CD4-positive, alpha-beta T cell treated with Interferon alpha-2 for 1 hour (primary cell): Measurements from ENCODE around the gene TNS3.

Experiments used
- DNase-seq, 2 donors: peaks; one replicate each; pipeline ENCODE4 v3.0.0-alpha.2; 2020 to 2022

The TNS3 gene

DNA sequence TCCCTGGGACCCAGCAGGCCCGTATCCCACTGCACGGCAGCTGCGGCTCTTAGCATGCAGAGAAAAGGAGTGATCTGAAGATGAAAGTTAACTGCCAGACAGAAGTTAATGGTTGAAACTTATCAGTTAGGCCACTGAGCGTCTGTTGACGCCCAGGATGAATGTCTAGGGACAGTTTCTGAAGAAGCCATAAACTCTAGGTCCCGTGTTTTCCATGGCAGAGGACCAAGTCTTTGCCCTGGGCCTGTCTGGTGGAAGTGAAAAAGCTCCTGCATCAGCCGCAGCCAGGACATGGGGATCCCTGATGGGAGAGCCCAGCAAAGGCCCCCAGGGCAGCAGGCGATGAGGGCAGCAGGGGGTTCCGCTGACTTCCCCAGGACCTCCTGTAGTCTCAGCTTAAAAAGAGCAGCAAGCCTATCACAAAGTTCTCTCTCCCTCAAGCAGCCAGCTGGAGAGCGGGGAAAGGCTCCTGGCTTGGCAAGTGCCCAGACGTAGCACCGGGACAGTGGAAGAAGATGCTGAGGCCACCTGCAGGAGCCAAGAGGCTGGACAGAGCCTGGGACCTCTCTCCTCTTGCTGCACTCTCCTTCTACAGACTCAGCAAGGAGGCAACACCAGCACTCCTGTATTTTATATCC is 79.6 kb downstream of the TNS3 start:
- no peak for DNase-seq

DNA sequence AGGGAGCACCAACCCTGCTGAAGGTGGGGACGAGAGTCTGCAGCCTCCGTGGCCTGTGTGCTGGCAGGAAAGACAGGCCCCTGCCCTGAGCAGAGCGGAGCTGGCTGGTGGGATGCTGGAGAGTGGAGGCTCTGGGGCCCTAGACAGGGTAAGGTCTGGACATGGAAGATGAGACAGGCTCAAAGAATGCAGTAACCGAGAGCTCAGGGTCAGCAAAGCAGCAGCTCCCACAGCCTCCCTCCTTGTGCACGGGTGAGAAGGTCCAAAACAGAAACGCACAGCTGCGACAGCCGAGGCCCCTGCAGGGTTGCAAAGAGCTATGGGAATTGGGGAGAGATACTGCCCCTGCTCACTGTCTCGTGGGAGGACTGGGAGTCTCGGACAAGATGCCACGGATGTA is 80.5 kb downstream of the TNS3 start:
- no peak for DNase-seq

DNA sequence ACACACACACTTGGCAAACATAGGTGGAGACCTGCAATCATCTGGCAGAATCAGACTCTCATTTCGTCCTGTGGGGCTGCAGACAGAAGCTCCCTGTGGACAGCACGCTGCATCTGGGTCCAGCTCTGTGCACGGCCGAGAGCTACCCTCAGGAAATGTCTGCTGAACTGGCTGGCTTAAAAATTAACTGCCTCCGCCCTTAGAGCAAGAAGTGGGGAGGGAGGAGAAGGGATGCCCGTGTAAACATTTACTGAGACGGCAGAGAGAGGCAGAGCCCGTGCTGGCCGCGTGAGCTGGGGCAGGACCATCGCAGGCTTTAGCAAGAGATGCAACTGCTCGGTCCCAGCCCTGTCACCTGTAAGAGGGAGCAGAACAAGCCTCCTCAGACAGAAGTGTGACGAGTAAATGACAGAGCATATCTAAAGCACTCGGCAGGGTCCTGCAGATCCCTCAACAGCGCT is 81.8 kb downstream of the TNS3 start:
- no peak for DNase-seq

DNA sequence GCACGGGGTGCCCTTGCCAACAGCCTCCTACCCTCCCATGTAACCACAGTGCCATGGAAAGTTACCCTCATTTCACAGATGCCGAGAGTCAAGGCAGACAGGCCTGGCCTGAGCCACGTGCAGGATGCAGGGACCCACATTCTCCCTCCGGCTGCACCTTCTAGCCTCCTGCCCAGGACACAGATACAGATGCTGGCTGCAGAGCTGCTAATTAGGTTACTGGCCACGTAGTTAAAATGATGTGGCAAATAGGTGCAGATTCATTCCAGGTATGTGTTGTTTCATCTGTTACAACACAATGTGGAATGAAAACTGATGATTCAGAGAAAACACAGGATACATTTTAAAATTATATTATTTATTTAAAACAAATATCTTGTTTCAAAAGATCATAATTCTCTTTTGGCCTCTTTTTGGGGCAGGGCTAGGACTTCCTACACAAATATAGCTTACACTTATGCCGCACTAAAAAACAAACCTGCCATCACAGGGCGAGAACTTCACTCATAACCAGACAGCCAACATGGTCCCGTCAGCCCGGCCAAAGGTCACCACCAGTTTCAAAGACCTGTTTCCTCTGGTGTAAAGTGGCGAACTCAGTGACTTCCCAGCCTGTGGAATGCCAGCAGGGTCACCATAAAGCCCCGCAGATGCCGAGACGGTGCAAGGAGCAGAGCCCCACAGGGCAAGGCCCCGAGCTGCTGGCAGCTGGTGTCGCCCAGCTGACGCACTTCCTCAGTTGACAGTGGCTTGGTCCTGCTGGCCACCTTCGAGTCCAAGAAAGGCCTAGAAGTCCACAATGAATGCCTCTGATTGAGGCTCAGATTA is 83.5 kb downstream of the TNS3 start:
- DNase-seq, result no peak

DNA sequence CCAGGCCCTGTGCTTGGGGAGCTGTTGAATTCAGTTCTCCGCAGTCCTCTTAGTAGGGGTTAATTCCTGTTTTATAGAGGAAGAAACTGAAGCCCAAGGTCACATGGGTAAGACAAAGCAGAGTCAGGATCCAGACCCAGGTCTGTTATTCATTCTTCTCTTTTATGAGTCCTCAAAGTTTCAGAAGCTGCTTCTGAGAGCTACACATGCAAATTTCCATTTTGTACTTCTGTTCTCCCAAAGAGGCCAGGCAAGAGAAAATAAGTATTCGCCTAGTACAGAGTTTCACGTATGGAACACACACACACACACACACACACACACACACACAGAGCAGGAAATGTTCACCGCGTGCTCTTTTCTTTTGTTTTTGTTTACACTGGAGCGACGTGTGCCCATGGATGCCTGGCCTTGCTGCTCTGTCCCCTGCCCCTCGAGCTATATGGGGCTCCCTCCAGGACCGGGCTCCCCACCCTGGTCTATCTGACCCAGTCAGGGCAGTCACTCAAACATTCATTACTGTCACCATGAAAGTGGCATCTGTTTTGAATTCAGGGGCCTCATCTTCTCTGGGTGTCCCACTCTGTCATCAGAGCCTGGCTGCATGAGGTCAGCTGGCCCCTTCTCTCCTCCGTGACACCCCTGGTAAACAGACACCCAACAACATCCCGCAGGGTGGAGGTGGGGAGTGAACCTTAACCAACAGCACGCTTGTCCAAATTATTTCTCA is 84.4 kb downstream of the TNS3 start:
- no peak for DNase-seq

DNA sequence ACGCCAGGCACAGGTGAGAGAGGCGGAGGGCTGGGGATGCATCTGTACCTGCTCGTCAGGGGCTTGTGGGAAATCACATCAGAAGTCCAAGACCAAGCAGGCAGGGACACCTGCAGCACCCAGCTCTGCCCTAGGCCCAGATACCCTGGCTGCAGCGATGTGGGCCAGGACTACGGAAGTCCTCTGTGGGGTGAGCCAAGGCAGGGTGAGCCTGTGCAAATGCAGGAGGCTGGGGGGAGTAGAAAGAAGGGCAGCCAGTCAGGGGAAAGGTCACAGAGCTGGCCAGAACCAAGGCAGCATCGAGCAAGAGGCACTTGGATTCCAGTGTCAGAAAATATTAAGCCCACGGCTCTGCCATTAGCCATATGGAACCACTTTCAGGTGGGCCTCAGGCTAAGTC is 85.2 kb downstream of the TNS3 start:
- no peak for DNase-seq

DNA sequence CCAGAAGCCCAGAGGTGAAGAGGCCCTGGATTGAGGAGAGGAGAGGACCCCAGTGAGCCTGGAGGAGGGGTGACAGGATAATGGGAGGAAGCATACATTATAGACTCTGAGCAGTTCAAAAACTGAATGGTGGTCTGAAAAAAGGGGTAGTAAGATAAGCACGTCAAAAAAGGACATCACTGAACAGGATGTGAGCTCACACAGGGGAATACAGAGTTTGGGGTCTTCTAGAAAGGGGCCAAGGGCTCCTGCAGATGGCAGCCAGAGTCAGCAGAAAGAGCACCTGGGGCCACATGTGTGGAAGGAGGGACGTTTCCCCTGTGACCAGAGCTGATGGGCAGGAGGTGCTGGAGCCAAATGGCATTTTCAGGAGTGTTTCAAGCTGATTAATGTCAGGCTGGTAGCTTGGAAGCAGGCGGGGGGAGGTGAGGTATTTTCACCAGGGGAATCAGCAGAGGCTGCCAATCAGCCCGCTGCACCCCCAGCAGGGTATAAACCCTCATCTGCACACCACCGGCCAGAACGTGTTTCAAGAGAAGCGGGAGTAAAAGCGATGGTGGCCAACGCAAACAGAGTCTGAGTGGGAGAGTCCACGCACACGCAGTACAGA is 85.8 kb downstream of the TNS3 start:
- no peak for DNase-seq

DNA sequence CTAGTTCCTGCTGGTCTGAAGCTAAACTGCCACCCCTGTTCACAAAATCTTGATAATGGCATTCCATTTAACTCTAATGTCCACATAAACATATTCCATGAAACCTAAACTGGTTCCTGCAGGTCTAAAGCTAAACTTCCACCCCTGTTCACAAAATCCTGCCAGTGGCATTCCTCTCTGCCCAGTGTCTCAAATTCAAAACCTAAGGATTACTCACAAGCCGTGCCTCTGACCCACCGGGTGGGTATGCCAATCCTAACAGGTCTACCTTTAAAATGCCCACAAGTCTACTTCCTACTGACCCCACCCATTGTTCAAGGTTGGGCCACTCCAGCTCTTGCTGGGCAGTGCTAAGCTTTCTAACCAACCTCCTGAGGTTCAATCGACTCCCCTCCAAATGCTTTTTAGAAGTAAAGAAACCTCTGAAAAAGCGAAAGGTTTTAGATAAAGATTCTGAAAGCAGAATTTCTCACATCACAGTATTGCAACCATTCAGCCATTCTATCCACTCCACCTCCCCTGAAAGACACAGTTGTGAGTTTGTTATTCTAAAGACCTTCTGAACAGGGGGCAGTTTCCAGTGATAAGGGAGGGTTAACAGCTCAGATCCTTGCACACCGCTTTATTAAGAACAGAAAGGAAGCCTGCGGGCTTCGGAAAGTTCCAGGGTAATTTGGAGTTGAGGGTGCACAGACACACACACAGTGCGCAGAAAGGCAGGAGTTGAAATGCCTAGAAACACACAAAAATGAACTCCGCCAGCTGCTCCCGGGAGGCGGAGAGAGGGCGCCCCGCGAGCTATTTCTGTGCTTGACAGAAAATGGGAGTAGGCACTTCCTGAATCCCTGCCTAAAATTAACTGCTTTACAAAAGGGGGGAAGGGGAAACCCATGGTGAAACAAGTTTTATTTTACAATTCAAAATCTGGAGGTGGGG is 87.7 kb downstream of the TNS3 start:
- no peak for DNase-seq

DNA sequence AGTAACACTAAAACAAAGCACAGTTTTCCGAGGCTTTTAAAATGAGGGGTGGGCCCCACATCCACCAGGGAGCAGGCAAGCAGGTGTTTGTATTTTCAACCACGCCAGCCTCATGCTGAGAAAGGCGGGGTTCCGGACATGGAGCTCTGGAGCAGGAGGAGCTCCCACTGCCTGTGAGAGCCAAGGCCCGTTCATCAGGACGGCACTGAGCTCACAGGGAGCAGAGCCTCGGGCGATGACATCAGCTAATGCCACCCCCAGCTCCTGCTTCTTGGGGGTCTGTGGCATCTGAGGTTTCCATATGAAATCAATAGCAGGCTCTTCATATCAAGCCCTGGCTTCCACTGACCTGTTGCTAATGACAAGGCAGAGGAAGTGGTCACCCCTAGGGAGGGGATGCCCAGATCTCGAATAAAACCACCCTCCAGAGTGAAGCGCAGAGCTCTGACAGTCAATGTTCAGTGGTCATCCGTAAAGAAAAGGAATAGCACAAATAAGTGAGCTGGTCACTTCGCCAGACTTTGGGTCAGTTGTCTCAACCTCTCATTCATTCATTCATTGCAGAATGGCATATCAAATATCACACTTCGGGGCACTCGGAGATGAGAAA is 89.1 kb downstream of the TNS3 start:
- DNase-seq, result no peak

DNA sequence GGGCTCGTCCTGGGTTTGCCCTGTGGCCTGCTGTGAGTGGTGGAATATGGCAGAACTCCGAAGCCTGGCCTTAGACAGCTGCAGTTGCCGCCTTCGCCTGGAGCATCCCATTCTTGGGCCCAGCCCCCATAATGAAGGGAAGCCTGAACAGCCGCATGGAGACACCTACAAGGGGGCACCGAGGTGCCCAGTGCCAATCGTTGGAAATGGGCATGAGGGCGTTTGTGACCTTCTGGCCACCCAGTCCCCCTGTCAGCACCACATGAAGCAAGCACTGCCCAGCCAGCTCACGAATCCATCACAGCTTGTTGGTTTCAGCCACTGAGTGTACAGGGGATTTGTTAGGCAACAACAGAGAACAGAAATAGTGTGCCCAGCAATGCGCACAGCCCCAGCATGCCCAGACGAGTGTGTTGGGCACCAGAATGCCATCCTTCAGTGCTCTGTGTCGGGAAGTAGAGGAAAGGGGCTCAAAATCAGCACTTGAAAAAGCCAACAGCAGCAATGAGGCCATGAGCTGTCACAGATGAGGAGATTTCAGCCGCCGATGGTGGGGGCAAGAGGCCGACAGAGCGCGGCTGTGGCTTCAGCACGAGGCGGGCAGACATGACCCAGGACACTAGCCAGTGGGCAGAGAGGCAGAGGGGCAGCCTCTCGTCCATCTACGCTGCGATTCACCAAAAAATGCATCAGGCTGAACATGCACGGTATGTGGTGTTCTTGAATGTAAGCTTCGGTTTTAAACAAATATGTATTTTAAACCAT is 91.2 kb downstream of the TNS3 start:
- DNase-seq, result no peak

DNA sequence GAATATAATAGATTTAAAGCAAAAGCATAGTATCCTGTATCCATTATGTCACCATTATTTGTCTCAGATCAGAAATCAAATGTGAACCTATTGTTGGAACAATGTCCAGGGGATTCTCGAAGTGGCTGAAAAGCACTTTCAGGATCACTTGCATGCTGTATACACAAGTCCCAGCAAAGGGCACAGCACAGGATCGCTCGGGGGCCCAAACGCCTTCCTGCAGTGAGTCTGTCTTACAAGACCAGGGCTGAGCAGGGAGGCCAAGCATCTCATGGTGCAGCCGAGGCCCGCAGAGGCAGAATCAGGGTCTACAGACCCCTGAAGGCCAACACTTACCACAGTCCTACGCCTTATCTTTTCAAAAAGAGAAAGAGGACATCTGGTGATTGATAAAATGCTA is 92.3 kb downstream of the TNS3 start:
- no peak for DNase-seq

DNA sequence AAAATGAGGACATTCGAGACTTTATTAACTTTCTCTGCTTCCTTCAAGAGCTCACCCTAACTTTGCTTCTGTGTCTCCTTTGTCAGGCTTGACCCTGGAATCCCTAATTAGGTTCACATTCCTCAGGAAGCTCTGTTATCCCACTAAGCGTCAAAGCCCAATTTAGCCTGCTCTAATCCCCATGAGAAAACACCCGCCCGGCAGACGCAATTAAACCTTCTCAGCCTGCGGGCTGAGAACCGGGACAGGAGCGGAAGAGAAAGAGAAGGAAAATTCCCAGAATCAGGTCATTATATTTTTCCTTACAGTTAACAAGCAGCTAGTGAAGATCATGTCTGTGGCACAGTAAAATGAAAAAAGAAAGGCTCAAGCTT is 93.0 kb downstream of the TNS3 start:
- no peak for DNase-seq

DNA sequence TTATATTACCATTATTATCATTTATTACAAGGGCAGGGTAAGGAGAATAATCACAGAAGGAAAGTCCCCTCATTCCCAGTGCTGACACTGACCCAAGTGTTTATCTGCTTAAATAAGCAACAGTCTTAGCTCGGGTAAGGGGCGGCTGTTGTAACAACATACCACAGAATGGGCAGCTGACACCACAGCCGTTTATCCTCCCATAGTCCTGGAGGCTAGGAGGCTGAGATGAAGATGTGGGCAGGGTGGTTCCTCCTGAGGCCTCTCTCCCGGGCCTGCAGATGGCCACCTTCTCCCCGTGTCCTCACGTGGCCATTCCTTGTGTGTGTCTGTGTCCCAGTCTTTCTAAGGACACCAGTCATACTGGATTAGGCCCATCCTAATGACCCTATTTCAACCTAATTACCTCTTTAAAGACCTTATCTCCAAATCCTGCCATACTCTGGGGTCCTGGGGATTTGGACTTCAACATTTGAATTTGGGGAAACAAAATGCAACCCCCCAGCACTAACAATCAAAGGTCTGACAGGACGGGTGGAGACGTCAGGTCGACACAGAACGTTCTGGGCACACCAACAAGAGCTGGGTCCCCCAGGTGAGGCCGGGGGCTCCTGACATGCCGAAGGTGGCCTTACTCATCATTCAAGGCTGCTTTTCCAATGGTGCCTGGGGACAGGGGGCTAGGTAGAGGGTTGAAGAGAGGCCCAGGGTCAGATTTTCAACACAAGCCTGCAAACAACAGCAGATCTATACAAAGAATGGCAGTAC is 93.5 kb downstream of the TNS3 start:
- no peak for DNase-seq

DNA sequence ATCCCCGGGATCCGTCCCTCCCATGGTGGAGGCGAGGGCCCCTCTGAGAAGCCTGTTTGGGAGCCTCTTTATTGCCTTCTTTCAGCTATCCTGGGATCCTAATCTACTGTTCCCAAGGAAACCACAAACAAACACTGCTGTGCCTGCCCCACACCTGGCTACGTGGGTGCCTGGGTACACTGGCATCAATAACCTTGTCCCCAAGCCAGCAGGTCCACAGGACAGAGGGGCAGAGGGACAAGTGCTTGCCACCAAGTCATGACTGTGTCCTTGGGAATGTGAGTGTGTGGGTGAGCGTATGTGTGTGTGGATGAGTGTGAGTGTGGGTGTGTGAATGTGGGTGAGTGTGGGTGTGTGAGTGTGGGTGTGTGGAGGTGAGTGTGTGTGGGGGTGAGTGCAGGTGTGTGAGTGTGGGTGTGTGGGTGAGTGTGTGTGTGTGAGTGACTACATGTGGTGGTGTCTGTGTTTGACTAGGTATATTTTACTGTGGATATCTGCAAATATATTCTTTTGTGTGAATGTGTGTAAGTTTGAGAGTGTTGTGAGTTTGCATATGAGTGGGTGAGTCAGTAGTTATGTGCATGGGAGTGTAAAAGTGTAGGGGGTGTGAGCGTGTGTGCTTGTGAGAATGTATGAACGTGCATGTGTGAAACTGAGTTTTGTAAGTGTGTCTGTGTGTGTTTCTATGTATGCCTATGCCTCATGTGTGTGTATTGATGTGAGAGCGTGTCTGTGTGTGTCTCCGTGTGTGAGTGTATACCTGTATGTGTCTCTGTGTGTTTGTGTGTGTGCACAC is 96.1 kb downstream of the TNS3 start:
- DNase-seq, result no peak

DNA sequence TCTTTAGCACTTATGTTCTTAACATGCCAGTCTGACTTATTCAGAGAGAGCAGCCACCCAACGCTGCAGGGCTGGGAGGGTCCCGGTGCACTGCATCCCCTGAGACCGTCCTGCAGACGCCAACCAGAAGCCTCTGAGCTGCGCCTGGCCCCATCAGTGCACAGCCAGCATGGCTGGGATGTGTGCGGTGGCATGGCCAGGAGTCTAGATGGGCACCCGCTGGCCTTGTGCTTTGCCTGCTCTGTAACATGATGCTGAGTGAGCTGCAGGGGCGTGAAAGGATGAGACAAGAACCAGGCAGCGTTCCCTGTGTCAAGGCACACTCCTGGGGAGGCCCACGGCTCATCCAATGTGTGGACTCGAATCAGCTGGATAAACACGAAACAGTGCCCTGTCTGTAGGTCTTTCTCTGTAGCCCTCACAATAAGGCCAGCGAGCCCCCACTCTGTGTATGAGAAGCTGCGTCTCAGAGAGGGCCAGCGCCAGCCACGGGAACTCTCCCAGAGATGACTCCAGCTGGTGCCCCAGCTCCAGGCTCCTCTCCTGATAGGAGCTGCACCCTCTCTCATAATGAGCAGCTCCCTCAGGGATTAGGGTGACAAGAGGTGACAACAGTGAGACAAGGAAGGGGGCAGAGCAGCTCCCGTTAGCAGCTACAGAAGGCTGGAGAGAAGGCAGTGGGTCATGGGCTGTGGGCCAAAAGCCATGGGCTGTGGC is 96.8 kb downstream of the TNS3 start:
- no peak for DNase-seq

DNA sequence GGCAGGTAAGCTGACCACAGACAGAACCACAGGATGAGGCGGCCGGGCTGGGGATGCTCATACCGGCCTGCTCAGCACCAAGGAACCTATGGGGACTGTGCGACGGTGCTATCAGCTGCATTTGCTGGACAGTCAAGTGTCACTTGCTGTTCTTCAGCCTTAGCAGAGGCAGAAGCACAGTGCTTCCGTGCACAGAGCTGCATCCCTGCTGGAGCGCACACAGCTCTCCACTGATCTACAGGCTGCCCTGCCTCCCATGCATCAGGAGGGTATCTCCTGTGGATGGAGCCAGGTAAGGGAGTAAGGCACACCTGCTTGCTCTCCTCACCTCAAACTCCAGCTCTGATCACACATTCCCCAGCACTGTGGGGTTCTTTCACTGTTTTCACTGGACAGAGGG is 97.5 kb downstream of the TNS3 start:
- DNase-seq, result no peak

DNA sequence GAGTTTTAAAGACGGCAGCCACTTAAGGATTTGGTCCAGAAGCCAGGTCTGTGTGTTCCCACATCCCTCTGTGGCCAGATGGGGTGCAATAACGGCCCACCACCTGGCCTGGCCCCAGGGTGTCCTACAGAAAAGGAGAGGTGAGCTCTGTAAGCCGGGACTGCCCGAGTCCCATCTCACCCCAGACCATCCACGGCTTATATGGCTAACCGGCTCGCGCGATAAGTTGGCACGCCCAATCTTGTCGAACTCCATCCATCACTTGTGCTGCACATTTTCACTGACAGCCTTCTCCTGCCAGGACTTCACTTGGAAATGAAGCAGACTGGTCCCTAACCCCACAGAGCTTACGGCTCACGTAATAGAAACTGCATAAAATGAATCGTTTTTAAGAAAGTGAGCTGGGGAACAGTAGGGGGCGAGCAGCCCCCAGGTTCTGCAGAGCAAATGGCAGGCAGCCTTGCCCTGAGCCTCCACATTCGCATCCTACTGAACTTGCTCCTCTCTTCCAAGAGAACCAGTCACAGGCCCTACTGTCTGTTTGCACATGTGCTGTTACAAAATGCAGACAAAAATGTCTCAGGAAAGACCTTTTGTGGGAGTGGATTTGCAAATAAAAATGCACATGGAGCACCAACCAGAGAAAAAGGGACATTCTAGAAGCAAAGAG is 98.2 kb downstream of the TNS3 start:
- DNase-seq, result no peak
